Fibroblast of lung (primary cell): ENCODE results near the gene IRF9.

Experiments
- CTCF ChIP-seq, 2 donors: IDR thresholded peaks in 1 of 2; conservative IDR thresholded peaks in 1 of 2; 1 replicate in 1 of 2; 2 replicates in 1 of 2; pipeline ENCODE4 v1.5.1; 2011 to 2012; ENCODE audit warnings: low read length in 2 of 2, control low read depth in 1 of 2, inconsistent platforms in 1 of 2, low read depth in 1 of 2, mild to moderate bottlenecking in 1 of 2
- EZH2 ChIP-seq: IDR thresholded peaks from 2 replicates; pipeline ENCODE4 v1.5.1; 2012; ENCODE audit warnings: low read length, control low read depth, mild to moderate bottlenecking; ENCODE audit errors: missing control alignments

GRCh38 chr14:24194873-24195185 is 33.8 kb downstream of the IRF9 start:
- TF ChIP-seq CTCF (conservative IDR thresholded peaks at IDR 0.05 in 1 of 2, IDR thresholded peaks at IDR 0.05 in 1 of 2; ENCODE audit: low read depth in 1 of 2, low read length in 2 of 2) (no peak), EZH2 (no peak)
